ENCODE results near the gene GNAZ. TPM values are rescaled to one million over a fixed set of nuclear protein-coding genes. Genes with fewer than 3 reads are reported as not detected.

GNAZ gene
- total and polyA plus RNA-seq, 12 donors: 1.3 to 4.2 (median 2.3) TPM

- Histone ChIP-seq H3K9me3 (no peaks in the 10 kb centered on the region), H3K27me3 (no peaks in the 10 kb centered on the region), H3K36me3 (no peaks in the 10 kb centered on the region), H3K4me3 (no peak overlapping the region), H3K27ac (no peak overlapping the region), H3K4me1 (peaks cover under 1 to 7% (median 5%) of the 10 kb centered on the region in 9 donors)
- ATAC-seq (no peak), DNase-seq (no peak)
- intact Hi-C loops (cut with DNase I): no loop called here
- TF ChIP-seq CTCF (IDR thresholded peaks at IDR 0.05): no peak
- 86 to 89% methylated on average over 14 of the region's 14 CpGs for WGBS, 2 donors
These were observed 22.9 kb downstream of the GNAZ start for GRCh38 chr22:23093051-23093788.

GRCh38 chr22:23094260-23094659, 23.9 kb downstream of the GNAZ start:
- H3K4me3 ChIP-seq: no peak overlapping the region
- H3K36me3 ChIP-seq: no peaks in the 10 kb centered on the region
- intact Hi-C loops (cut with DNase I): no loop called here
- ATAC-seq: no peak
- H3K27ac ChIP-seq: no peak overlapping the region
- H3K4me1 ChIP-seq: peaks cover 9 to 18% (median 15%) of the 10 kb centered on the region in 9 donors
- TF ChIP-seq CTCF (IDR thresholded peaks at IDR 0.05): no peak
- 91 to 92% methylated on average over 9 of the region's 9 CpGs for WGBS, 2 donors
- H3K27me3 ChIP-seq: no peaks in the 10 kb centered on the region
- no peaks in the 10 kb centered on the region for H3K9me3 ChIP-seq
- no peak for DNase-seq

DNA sequence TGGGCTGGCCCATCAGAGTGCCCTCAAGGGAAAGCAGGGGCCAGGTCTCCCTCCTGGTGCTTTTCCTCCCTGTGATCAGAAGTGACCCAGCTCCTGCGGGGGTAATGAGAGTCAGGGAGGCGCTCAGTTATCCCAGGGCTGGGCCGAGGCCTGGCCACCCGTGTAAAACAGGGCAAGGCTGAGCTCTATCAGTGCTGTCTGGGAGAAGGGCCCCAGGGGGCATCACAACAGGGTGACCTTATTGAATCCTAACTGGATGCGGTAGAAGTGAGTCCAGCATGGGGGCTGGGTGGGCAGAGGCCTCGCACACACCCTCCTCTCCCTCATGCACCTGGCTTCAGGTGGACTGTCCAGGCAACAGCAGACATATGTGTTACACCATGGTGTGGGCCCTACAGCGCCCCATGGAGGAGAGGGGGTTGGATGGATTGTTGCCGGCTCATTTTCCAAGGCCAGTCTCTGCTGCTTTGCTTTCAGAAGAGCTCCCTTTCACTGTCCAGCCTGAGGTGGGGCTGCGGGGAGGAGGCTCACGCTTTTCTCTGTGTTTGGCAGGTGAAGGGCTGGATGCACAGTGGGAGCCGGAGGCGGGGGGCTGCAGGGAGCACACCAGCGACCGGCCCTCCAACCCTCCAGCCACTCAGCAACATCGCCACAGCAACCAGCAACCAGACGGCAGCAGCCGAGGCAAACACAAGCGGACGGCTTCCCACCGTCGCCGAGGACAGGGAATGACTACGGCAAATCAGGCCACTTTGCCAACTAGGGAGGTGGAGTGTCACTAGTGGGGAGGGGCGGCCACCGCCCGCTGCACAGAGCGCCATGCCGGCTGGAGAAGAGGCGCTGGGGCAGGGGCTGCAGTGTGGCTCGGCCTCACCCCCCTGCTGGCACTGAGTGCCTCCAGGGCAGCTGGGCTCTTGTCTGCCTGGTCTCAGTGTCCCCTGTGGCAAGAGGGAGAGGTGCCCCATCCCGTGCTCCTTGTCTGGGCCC, 24.7 kb downstream of the GNAZ start:
- H3K36me3 ChIP-seq: no peaks in the 10 kb centered on the region
- H3K4me1 ChIP-seq: peaks cover 9 to 25% (median 22%) of the 10 kb centered on the region in 9 donors
- no peaks in the 10 kb centered on the region for H3K9me3 ChIP-seq
- no peaks in the 10 kb centered on the region for H3K27me3 ChIP-seq
- ATAC-seq (no peak), DNase-seq (no peak)
- intact Hi-C loops (cut with DNase I): no loop called here
- TF ChIP-seq CTCF (IDR thresholded peaks at IDR 0.05): no peak
- WGBS, 2 donors: 90 to 91% methylated on average over 30 to 31 of the region's 31 CpGs
- H3K27ac ChIP-seq: no peak overlapping the region
- H3K4me3 ChIP-seq: no peak overlapping the region

DNA sequence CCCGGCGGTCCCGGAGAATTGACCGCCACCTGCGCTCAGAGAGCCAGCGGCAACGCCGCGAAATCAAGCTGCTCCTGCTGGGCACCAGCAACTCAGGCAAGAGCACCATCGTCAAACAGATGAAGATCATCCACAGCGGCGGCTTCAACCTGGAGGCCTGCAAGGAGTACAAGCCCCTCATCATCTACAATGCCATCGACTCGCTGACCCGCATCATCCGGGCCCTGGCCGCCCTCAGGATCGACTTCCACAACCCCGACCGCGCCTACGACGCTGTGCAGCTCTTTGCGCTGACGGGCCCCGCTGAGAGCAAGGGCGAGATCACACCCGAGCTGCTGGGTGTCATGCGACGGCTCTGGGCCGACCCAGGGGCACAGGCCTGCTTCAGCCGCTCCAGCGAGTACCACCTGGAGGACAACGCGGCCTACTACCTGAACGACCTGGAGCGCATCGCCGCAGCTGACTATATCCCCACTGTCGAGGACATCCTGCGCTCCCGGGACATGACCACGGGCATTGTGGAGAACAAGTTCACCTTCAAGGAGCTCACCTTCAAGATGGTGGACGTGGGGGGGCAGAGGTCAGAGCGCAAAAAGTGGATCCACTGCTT, 25.5 kb downstream of the GNAZ start:
- Histone ChIP-seq H3K9me3 (no peaks in the 10 kb centered on the region), H3K27ac (no peak overlapping the region), H3K4me3 (no peak overlapping the region), H3K36me3 (no peaks in the 10 kb centered on the region), H3K4me1 (peaks cover 9 to 33% (median 25%) of the 10 kb centered on the region in 9 donors), H3K27me3 (no peaks in the 10 kb centered on the region)
- intact Hi-C loops (cut with DNase I): no loop called here
- TF ChIP-seq CTCF (IDR thresholded peaks at IDR 0.05): no peak
- 97% methylated on average over 45 of the region's 45 CpGs for WGBS, 2 donors
- DNase-seq: no peak
- no peak for ATAC-seq
